ENCODE measurements around the gene RIMS4. TPM values are rescaled to one million over a fixed set of nuclear protein-coding genes. Genes with fewer than 3 reads are reported as not detected.
A peak's percentile ranks its signal among the peaks of the same experiment; 100 is the strongest.

The RIMS4 gene
- polyA plus RNA-seq, 3 donors from 2014 or later: not detected

- Mint-ChIP-seq H3K36me3 (no peaks in the 10 kb centered on the region), H3K4me3 (no peak overlapping the region), H3K27me3 (ENCODE audit: low read depth in 3 of 3) (peaks cover 0 to 2% (median 0%) of the 10 kb centered on the region in 3 donors), H3K9me3 (no peaks in the 10 kb centered on the region), H3K27ac (no peak overlapping the region), H3K4me1 (no peaks in the 10 kb centered on the region)
- DNase-seq: no peak
These were observed 51.9 kb downstream of the RIMS4 start for GRCh38 chr20:44758247-44759101.

GRCh38 chr20:44756956-44757355 is 53.4 kb downstream of the RIMS4 start:
- H3K27me3 Mint-ChIP-seq (ENCODE audit: low read depth in 3 of 3): peaks cover 0 to 2% (median 0%) of the 10 kb centered on the region in 3 donors
- H3K4me1 Mint-ChIP-seq: no peaks in the 10 kb centered on the region
- no peak for DNase-seq
- no peak overlapping the region for H3K4me3 Mint-ChIP-seq
- H3K27ac Mint-ChIP-seq: no peak overlapping the region
- no peaks in the 10 kb centered on the region for H3K9me3 Mint-ChIP-seq
- H3K36me3 Mint-ChIP-seq: no peaks in the 10 kb centered on the region

- no peak for DNase-seq
- no peaks in the 10 kb centered on the region for H3K36me3 Mint-ChIP-seq
- H3K27me3 Mint-ChIP-seq (ENCODE audit: low read depth in 3 of 3): peaks cover 0 to 1% (median 0%) of the 10 kb centered on the region in 3 donors
- H3K4me3 Mint-ChIP-seq: no peak overlapping the region
- no peaks in the 10 kb centered on the region for H3K9me3 Mint-ChIP-seq
- H3K4me1 Mint-ChIP-seq: no peaks in the 10 kb centered on the region
- no peak overlapping the region for H3K27ac Mint-ChIP-seq
These were observed 54.2 kb downstream of the RIMS4 start for GRCh38 chr20:44756011-44756688.

DNA sequence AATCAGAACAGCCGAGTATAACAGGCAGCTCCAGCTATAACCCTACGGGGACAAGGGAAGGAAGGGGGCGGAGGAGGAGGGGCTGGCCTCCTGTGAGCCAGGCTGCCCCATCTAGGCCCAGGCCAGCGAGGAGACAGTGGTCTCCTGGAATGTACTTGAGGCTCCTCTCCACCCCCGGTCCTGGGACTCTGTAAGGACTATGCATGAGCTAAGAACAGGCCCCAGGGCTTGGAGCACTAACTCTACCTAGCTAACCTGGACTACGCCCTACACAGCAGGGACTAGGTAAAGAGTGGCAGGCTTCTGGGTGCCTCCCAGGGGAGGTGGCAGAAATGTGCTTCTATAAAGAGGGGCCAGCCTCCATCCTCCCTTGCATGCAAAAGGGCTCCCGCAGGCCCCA is 55.8 kb downstream of the RIMS4 start:
- no peak for DNase-seq
- Mint-ChIP-seq H3K4me1 (no peaks in the 10 kb centered on the region), H3K4me3 (no peak overlapping the region), H3K36me3 (no peaks in the 10 kb centered on the region), H3K27ac (no peak overlapping the region), H3K27me3 (ENCODE audit: low read depth in 3 of 3) (peaks cover 0 to 5% (median 0%) of the 10 kb centered on the region in 3 donors), H3K9me3 (no peaks in the 10 kb centered on the region)

DNA sequence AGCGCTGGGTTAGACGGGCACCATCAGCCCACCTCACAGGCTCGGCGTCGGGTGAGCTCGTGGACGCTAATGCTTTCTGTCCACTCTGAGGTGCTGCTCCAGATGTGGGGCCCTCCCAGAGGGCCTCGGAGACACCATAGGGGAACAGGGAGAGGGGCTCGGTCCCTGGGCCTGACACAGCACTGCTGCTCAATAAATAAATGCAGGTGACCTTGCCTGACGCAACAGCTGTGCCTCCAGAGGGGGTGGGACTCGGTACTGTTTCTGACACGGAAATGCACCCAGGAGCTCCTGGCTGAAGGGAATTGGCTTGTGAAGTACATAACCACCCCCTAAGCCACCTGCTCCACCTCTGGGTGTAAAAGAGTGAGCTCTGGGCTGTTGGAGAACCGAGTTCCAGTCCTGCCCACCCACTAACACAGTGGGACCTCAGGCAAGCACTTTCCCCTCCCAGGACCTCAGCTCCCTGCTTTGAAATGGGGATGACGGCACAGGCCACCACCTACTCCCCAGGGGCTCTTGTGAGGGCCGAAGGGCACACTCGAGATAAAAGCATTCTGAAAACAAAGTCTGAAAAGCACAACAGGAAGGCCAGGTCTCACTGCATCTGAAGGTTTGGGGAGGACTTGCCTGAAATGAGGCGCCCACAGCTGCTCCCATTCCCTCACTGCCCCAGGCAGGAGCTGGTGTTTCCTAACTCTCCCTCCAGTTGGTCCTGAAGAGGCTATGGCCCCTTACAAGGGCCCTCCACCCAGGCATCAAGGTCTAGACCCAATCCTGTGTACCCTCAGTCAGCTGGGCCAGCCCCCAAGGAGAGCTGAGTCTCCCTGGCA is 58.0 kb downstream of the RIMS4 start:
- H3K27ac Mint-ChIP-seq: no peak overlapping the region
- H3K36me3 Mint-ChIP-seq: no peaks in the 10 kb centered on the region
- H3K4me1 Mint-ChIP-seq: peaks cover 0 to 2% of the 10 kb centered on the region in 2 donors
- H3K9me3 Mint-ChIP-seq: no peaks in the 10 kb centered on the region
- H3K4me3 Mint-ChIP-seq: no peak overlapping the region
- peaks cover 0 to 9% (median 0%) of the 10 kb centered on the region in 3 donors for H3K27me3 Mint-ChIP-seq (ENCODE audit: low read depth in 3 of 3)
- DNase-seq: no peak

GRCh38 chr20:44750081-44750805 is 60.1 kb downstream of the RIMS4 start:
- peaks cover 4 to 14% (median 8%) of the 10 kb centered on the region in 3 donors for H3K27me3 Mint-ChIP-seq (ENCODE audit: low read depth in 3 of 3)
- H3K27ac Mint-ChIP-seq: no peak overlapping the region
- H3K36me3 Mint-ChIP-seq: no peaks in the 10 kb centered on the region
- H3K4me1 Mint-ChIP-seq: peaks cover 6 to 8% of the 10 kb centered on the region in 2 donors
- no peak for DNase-seq
- H3K4me3 Mint-ChIP-seq: no peak overlapping the region
- no peaks in the 10 kb centered on the region for H3K9me3 Mint-ChIP-seq

GRCh38 chr20:44748005-44748370 is 62.4 kb downstream of the RIMS4 start:
- Mint-ChIP-seq H3K36me3 (no peaks in the 10 kb centered on the region), H3K9me3 (no peaks in the 10 kb centered on the region), H3K4me3 (no peak overlapping the region), H3K27me3 (ENCODE audit: low read depth in 3 of 3) (peaks cover 13 to 19% (median 16%) of the 10 kb centered on the region in 3 donors), H3K4me1 (peaks cover 10 to 13% of the 10 kb centered on the region in 2 donors), H3K27ac (no peak overlapping the region)
- no peak for DNase-seq

GRCh38 chr20:44747166-44748004 is 63.0 kb downstream of the RIMS4 start:
- Mint-ChIP-seq H3K4me1 (peaks cover 10 to 13% of the 10 kb centered on the region in 2 donors), H3K27ac (no peak overlapping the region), H3K27me3 (ENCODE audit: low read depth in 3 of 3) (peaks cover 13 to 19% (median 16%) of the 10 kb centered on the region in 3 donors), H3K36me3 (no peaks in the 10 kb centered on the region), H3K4me3 (peak overlapping the region in 3 of 5 donors; percentile 8 to 69 (median 8)), H3K9me3 (no peaks in the 10 kb centered on the region)
- DNase-seq: peak in 1 of 3 donors; percentile 24

GRCh38 chr20:44746367-44747165 is 63.8 kb downstream of the RIMS4 start:
- DNase-seq: no peak
- Mint-ChIP-seq H3K36me3 (no peaks in the 10 kb centered on the region), H3K9me3 (no peaks in the 10 kb centered on the region), H3K4me3 (peak overlapping the region; percentile 56 to 81 (median 67)), H3K27ac (no peak overlapping the region), H3K27me3 (ENCODE audit: low read depth in 3 of 3) (peaks cover 15 to 19% (median 16%) of the 10 kb centered on the region in 3 donors), H3K4me1 (peaks cover 10 to 13% of the 10 kb centered on the region in 2 donors)

DNA sequence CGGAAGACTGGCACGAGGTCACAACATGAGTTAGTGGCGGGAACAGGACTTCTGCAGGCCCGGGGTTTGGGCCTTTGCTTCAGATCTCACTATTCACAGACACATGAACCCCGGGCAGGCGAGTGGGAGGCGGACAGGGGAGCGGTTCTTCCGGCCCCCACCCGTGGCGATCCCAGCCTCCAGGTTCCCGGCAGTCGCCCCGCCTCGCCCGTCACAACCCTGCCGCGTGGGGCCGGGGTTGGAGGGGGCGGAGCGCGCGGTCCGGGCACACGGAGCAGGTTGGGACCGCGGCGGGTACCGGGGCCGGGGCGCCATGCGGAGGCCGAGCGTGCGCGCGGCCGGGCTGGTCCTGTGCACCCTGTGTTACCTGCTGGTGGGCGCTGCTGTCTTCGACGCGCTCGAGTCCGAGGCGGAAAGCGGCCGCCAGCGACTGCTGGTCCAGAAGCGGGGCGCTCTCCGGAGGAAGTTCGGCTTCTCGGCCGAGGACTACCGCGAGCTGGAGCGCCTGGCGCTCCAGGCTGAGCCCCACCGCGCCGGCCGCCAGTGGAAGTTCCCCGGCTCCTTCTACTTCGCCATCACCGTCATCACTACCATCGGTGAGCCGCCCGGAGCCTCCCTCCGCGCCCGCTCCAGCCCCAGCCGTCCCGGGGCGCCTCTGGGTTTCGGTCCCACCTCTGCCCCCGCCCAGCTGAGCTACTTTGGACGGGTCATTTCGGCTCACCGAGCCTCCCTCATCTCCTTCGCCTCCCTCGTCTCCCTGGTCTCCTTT is 64.6 kb downstream of the RIMS4 start, which contains the start of gene KCNK15:
Gene KCNK15, plus strand, starts transcription at position 268 of the 769 bp plus-strand sequence. Its CDS starts 46 bp downstream, at position 314.
- H3K27me3 Mint-ChIP-seq (ENCODE audit: low read depth in 3 of 3): peaks cover 15 to 16% (median 16%) of the 10 kb centered on the region in 3 donors
- H3K27ac Mint-ChIP-seq: no peak within 1 kb of the TSS
- peak in 1 of 3 donors; percentile 14 for DNase-seq
- no peaks in the 10 kb centered on the region for H3K36me3 Mint-ChIP-seq
- H3K4me1 Mint-ChIP-seq: peaks cover 10 to 13% of the 10 kb centered on the region in 2 donors
- peak within 1 kb of the TSS; percentile 56 to 89 (median 69) for H3K4me3 Mint-ChIP-seq
- no peaks in the 10 kb centered on the region for H3K9me3 Mint-ChIP-seq

DNA sequence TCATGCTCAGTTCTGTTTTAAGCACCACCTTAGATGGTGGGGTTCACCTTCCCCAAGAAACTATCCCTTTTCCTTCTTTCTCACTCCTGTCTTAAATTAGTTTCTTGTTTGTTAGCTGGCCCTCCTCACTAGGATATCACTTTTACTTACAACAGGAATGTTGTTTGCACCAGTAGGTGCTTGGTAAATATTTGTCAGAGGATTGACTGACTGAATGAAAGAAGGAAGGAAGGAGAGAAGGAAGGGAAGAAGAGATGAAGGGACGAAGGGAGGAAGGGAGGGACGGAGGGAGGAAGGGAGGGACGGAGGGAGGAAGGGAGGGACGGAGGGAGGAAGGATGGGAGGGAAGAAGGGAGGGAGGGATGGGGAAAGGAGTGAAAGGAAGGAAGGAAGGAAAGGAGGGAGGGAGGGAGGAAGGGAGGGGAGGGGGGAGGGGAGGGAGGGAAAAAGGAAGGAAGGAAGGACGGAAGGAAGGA is 65.2 kb downstream of the RIMS4 start:
- Mint-ChIP-seq H3K4me1 (peaks cover 10 to 13% of the 10 kb centered on the region in 2 donors), H3K27ac (no peak overlapping the region), H3K4me3 (peak overlapping the region; percentile 41 to 89 (median 69)), H3K27me3 (ENCODE audit: low read depth in 3 of 3) (peaks cover 14 to 16% (median 16%) of the 10 kb centered on the region in 3 donors), H3K9me3 (no peaks in the 10 kb centered on the region), H3K36me3 (no peaks in the 10 kb centered on the region)
- no peak for DNase-seq
